OCI-LY7 (cell line): Measurements from ENCODE around the gene DIABLO. TPM values are rescaled to one million over a fixed set of nuclear protein-coding genes. Genes with fewer than 3 reads are reported as not detected.

Experiments used
- BruUV-seq: library from RNA; stranded (reverse); fragments of 400-500 nt; replicated peaks from 2 replicates; lab custom pipeline; 2021; lab: Mats Ljungman, UMichigan
- CTCF ChIA-PET: fragments of 300-600 bp; sonication (Branson Sonifier 250); formaldehyde crosslinking; loops from one replicate; lab custom pipeline; 2022; ENCODE audit warnings: antibody characterized with exemption; ENCODE audit not compliant: unreplicated experiment; lab: Charles Lee
- POLR2A ChIA-PET: fragments of 300-600 bp; sonication (Branson Sonifier 250); formaldehyde crosslinking; loops from one replicate; lab custom pipeline; 2022; ENCODE audit warnings: antibody characterized with exemption; lab: Charles Lee
- DNase-seq: peaks from one replicate; pipeline ENCODE4 v3.0.0-alpha.2; 2015; ENCODE audit warnings: low spot score
- H2AFZ ChIP-seq: fragments of 200-600 bp; sonication (generic), shearing (Covaris generic); 2 replicates; pipeline ENCODE4 v1.6.1; 2014; ENCODE audit warnings: mild to moderate bottlenecking, antibody characterized with exemption, low read length, moderate library complexity
- H3K27ac ChIP-seq: fragments of 200-600 bp; sonication (generic); 2 replicates; pipeline ENCODE4 v1.5.1; 2014; ENCODE audit warnings: mixed run types, low read depth, mild to moderate bottlenecking, moderate library complexity, low read length, inconsistent platforms; ENCODE audit not compliant: poor library complexity, severe bottlenecking
- H3K36me3 ChIP-seq: fragments of 200-600 bp; sonication (generic); 2 replicates; pipeline ENCODE4 v1.6.1; 2014; ENCODE audit warnings: mild to moderate bottlenecking, antibody characterized with exemption, low read length, moderate library complexity, mixed read lengths; ENCODE audit not compliant: insufficient read depth
- H3K4me1 ChIP-seq: fragments of 200-600 bp; sonication (generic); 2 replicates; pipeline ENCODE4 v1.5.1; 2014; ENCODE audit warnings: mild to moderate bottlenecking, low read length; ENCODE audit not compliant: insufficient read depth, poor library complexity, severe bottlenecking
- H3K4me2 ChIP-seq: fragments of 200-600 bp; sonication (generic); 2 replicates; pipeline ENCODE4 v1.6.1; 2014; ENCODE audit warnings: mild to moderate bottlenecking, low read length
- H3K4me3 ChIP-seq: fragments of 200-600 bp; sonication (generic); 2 replicates; pipeline ENCODE4 v1.5.1; 2014; ENCODE audit warnings: mild to moderate bottlenecking, low read depth, low read length; ENCODE audit not compliant: poor library complexity, severe bottlenecking
- H3K79me2 ChIP-seq: fragments of 200-600 bp; sonication (generic); 2 replicates; pipeline ENCODE4 v1.6.1; 2016; ENCODE audit warnings: low read depth, mild to moderate bottlenecking, low read length, moderate library complexity, mixed read lengths; ENCODE audit not compliant: insufficient read depth
- H3K9me2 ChIP-seq: fragments of 200-600 bp; sonication (generic); 2 replicates; pipeline ENCODE4 v1.6.1; 2016; ENCODE audit warnings: mild to moderate bottlenecking, low read length, mixed read lengths; ENCODE audit not compliant: insufficient read depth
- H3K9me3 ChIP-seq: fragments of 200-600 bp; sonication (generic); 2 replicates; pipeline ENCODE4 v1.6.1; 2014; ENCODE audit warnings: mild to moderate bottlenecking, mixed run types, low read length, mixed read lengths
- H4K20me1 ChIP-seq: fragments of 200-600 bp; sonication (generic); 2 replicates; pipeline ENCODE4 v1.6.1; 2014; ENCODE audit warnings: mild to moderate bottlenecking, antibody characterized with exemption, low read length, moderate library complexity, mixed read lengths; ENCODE audit not compliant: insufficient read depth
- EZH2phosphoT487 ChIP-seq: fragments of 200-600 bp; sonication (generic); IDR thresholded peaks from 2 replicates; pipeline ENCODE4 v1.6.1; 2018; ENCODE audit warnings: low read depth, borderline replicate concordance, mild to moderate bottlenecking, mixed run types, antibody characterized with exemption, low read length, moderate library complexity, mixed read lengths
- intact Hi-C: fragments of 100-400 bp; cut with micrococcal nuclease; formaldehyde crosslinking; loops from one replicate; pipeline ENCODE4 v1.10.0; 2022; ENCODE audit not compliant: unreplicated experiment
- total RNA-seq, 2 experiments: library from RNA; depleted of rRNA in 1 of 2; stranded (reverse); fragments of >200 nt in 1 of 2; shearing (Covaris generic) in 1 of 2; gene quantifications; 2 replicates each; pipeline ENCODE4 v1.2.3, GENCODE V29; 2014 to 2022
- TF ChIP-seq, protein P1 (sequence below): fragments of 200-600 bp; sonication (generic); conservative IDR thresholded peaks from 2 replicates; pipeline ENCODE4 v1.5.1; 2014; ENCODE audit warnings: mild to moderate bottlenecking, antibody characterized with exemption, low read length, moderate library complexity, mixed read lengths

The DIABLO gene
- total RNA-seq, 2 experiments from 2014 or later: 53.9 to 56.5 TPM

GRCh38 chr12:122226366-122227125 is 694 bp upstream of the DIABLO start:
- BruUV-seq: no TSS peak
- no peaks in the 10 kb centered on the region for H3K9me2 ChIP-seq
- no peak overlapping the region for H3K27ac ChIP-seq
- no peak for TF ChIP-seq EZH2phosphoT487
- TF ChIP-seq, protein P1, sequence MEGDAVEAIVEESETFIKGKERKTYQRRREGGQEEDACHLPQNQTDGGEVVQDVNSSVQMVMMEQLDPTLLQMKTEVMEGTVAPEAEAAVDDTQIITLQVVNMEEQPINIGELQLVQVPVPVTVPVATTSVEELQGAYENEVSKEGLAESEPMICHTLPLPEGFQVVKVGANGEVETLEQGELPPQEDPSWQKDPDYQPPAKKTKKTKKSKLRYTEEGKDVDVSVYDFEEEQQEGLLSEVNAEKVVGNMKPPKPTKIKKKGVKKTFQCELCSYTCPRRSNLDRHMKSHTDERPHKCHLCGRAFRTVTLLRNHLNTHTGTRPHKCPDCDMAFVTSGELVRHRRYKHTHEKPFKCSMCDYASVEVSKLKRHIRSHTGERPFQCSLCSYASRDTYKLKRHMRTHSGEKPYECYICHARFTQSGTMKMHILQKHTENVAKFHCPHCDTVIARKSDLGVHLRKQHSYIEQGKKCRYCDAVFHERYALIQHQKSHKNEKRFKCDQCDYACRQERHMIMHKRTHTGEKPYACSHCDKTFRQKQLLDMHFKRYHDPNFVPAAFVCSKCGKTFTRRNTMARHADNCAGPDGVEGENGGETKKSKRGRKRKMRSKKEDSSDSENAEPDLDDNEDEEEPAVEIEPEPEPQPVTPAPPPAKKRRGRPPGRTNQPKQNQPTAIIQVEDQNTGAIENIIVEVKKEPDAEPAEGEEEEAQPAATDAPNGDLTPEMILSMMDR: no peak
- no peaks in the 10 kb centered on the region for H3K9me3 ChIP-seq
- peaks cover 44% of the 10 kb centered on the region for H3K36me3 ChIP-seq
- H3K4me3 ChIP-seq: peak overlapping the region; percentile 69
- intact Hi-C loops: loop anchor here (1.0 kb wide), 1 partner anchor 41 kb away; no protein-coding TSS in a partner anchor
- H3K4me2 ChIP-seq: peak overlapping the region; percentile 82
- no peak overlapping the region for H2AFZ ChIP-seq
- ChIA-PET POLR2A (interaction anchor here (0.6 to 0.8 kb wide), 7 partner anchors 15 to 1007 kb away, joined by 3 to 5 read pairs (median 3); no protein-coding TSS in a partner anchor), CTCF (interaction anchor here (0.5 to 0.9 kb wide), 3 partner anchors 15 to 888 kb away, joined by 3 read pairs; no protein-coding TSS in a partner anchor)
- H3K4me1 ChIP-seq: peaks cover 17% of the 10 kb centered on the region
- H3K79me2 ChIP-seq: peaks cover 26% of the 10 kb centered on the region
- no peaks in the 10 kb centered on the region for H4K20me1 ChIP-seq
- no peak for DNase-seq

DNA sequence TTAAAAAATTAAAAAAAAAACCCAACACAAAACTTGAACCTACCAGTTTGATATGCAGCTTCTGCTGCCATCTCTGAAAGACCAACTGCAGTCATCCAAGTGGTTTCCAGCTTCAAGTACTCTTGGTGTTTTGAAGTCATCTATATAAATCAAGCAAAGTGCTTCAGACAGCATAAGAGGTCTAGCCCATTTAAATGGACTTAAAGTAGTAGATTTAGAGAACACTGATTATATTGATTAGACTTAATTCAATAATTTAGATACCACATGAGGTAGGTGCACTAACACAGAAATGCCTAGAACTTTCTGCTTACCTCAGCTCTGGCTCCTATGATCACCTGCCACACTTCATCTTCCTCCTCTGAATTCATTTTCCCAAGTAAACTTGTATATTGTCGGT is 9.4 kb downstream of the DIABLO start:
- no peak overlapping the region for H2AFZ ChIP-seq
- H3K9me3 ChIP-seq: no peaks in the 10 kb centered on the region
- CTCF ChIA-PET: no interaction called here
- peaks cover 94% of the 10 kb centered on the region for H3K36me3 ChIP-seq
- H3K27ac ChIP-seq: no peak overlapping the region
- peaks cover 12% of the 10 kb centered on the region; the same call in 1 of the 2 replicates for H3K79me2 ChIP-seq
- H4K20me1 ChIP-seq: no peaks in the 10 kb centered on the region
- H3K4me3 ChIP-seq: no peak overlapping the region
- H3K4me1 ChIP-seq: no peaks in the 10 kb centered on the region
- no peak overlapping the region for H3K4me2 ChIP-seq
- H3K9me2 ChIP-seq: no peaks in the 10 kb centered on the region
- BruUV-seq: no TSS peak
- intact Hi-C loops: no loop called here
- TF ChIP-seq, protein P1: no peak
- no peak for TF ChIP-seq EZH2phosphoT487
- no peak for DNase-seq
- POLR2A ChIA-PET: interaction anchor here (0.6 kb wide), 1 partner anchor 46 kb away, joined by 4 read pairs; no protein-coding TSS in a partner anchor

GRCh38 chr12:122215771-122216170 is 10.1 kb downstream of the DIABLO start:
- no peak for DNase-seq
- ChIA-PET CTCF (no interaction called here), POLR2A (interaction anchor here (0.6 kb wide), 1 partner anchor 47 kb away, joined by 4 read pairs; no protein-coding TSS in a partner anchor)
- Histone ChIP-seq H3K4me3 (no peak overlapping the region), H2AFZ (no peak overlapping the region), H4K20me1 (no peaks in the 10 kb centered on the region), H3K9me3 (no peaks in the 10 kb centered on the region), H3K79me2 (peaks cover 5% of the 10 kb centered on the region; the same call in 1 of the 2 replicates), H3K4me1 (no peaks in the 10 kb centered on the region), H3K27ac (no peak overlapping the region), H3K36me3 (peaks cover 94% of the 10 kb centered on the region), H3K4me2 (no peak overlapping the region), H3K9me2 (no peaks in the 10 kb centered on the region)
- TF ChIP-seq EZH2phosphoT487: no peak
- TF ChIP-seq, protein P1: no peak
- BruUV-seq: no TSS peak
- intact Hi-C loops: no loop called here
